GM12872 (cell line): ENCODE results near the gene AKR1D1.

ENCODE experiments used
- CTCF ChIP-seq: IDR thresholded peaks from 3 replicates; pipeline ENCODE4 v1.5.1; 2011; ENCODE audit warnings: low read depth, mild to moderate bottlenecking, low read length, moderate library complexity; ENCODE audit not compliant: insufficient read depth

AKR1D1 gene

GRCh38 chr7:138154661-138155060, 78.4 kb downstream of the AKR1D1 start:
- no peak for TF ChIP-seq CTCF

- no peak for TF ChIP-seq CTCF
Measured at GRCh38 chr7:138157702-138158101, 81.4 kb downstream of the AKR1D1 start.

GRCh38 chr7:138158739-138159528, 82.7 kb downstream of the AKR1D1 start:
- TF ChIP-seq CTCF: no peak

GRCh38 chr7:138161600-138162081, 85.4 kb downstream of the AKR1D1 start:
- peak; percentile 84 for TF ChIP-seq CTCF

DNA sequence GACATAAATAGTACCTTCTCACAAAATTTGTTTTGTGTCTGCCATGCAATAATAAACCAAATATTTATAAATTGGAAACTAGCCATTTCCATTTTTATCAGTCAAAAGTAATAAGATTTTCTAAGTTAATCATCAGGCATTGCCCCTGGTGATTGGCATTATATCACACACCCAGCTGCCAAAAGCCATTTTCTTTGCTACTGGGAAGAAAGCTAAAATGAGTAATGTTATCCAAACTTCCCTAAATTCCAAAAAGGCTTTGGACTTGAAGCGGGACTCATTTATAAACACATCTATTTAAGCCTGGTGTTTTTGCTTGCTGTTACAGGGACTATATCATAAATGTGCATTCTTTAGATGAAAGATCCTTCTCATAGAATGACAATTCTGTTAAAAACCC, 86.0 kb downstream of the AKR1D1 start:
- TF ChIP-seq CTCF: no peak

DNA sequence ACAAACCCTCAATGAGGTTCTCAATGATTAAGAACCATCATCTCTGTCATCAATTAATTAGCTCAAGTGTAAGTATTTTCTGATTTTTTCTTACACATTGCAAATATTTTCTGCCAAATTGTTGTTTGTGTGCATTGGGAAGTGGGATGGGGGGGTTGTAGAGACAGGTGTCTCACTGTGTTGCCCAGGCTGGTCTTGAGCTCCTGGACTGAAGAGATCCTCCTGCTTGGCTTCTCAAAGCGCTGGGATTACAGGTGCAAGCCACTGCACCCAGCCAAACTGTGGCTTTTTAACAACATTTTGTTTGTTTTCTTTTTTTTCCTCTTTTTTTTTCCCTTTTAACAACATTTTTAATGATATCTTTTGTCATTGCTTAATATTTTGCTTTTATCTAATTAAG, 87.5 kb downstream of the AKR1D1 start:
- TF ChIP-seq CTCF: no peak

DNA sequence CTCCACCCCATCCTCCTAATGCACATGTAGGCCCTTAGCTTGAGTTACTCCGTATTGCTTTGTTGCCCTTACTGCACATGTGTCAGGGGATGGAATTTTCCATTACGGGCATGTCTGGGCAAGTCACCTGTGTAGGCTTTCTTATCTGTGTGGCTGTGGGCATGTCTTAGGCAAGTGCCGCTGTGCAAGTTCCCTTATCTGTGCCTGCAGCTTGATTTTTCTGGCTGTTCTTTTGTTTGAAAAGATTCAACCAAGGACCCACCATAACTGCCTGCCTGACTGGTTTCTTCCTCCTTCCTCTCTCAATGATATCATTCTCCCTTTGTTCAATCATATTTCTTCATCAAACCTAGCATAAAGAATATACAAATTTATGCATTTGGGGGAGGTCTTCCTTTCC, 88.5 kb downstream of the AKR1D1 start:
- TF ChIP-seq CTCF: no peak
